ENCODE results near the gene ENPP5.

The ENPP5 gene

GRCh38 chr6:46170357-46171289 lies at the start of gene ENPP5:
ENPP5 (minus strand) TSS chr6:46170980; CDS start chr6:46168262, 2,718 bp downstream.
- DNase-seq: peak; percentile 98

GRCh38 chr6:46219661-46220060 lies 48.9 kb upstream of the ENPP5 start:
- DNase-seq: no peak

- DNase-seq: no peak
These were observed 47.7 kb upstream of the ENPP5 start for GRCh38 chr6:46218457-46218856.

- DNase-seq: no peak
These were observed 46.9 kb upstream of the ENPP5 start for GRCh38 chr6:46217671-46218131.

GRCh38 chr6:46216879-46217278 lies 46.1 kb upstream of the ENPP5 start:
- DNase-seq: no peak

- DNase-seq: no peak
These were observed 45.0 kb upstream of the ENPP5 start for GRCh38 chr6:46215777-46216176.

GRCh38 chr6:46215213-46215612 lies 44.4 kb upstream of the ENPP5 start:
- no peak for DNase-seq

GRCh38 chr6:46211917-46212316 lies 41.1 kb upstream of the ENPP5 start:
- DNase-seq: no peak

GRCh38 chr6:46210294-46210693 lies 39.5 kb upstream of the ENPP5 start:
- DNase-seq: no peak

- no peak for DNase-seq
These were observed 37.5 kb upstream of the ENPP5 start for GRCh38 chr6:46208303-46208702.

- no peak for DNase-seq
These were observed 36.4 kb upstream of the ENPP5 start for GRCh38 chr6:46207174-46207573.

- DNase-seq: no peak
These were observed 34.3 kb upstream of the ENPP5 start for GRCh38 chr6:46204880-46205650.

- DNase-seq: no peak
These were observed 32.8 kb upstream of the ENPP5 start for GRCh38 chr6:46203391-46204177.

- DNase-seq: no peak
These were observed 30.9 kb upstream of the ENPP5 start for GRCh38 chr6:46201702-46202101.

- no peak for DNase-seq
These were observed 28.6 kb upstream of the ENPP5 start for GRCh38 chr6:46199387-46199786.

GRCh38 chr6:46191961-46192360 lies 21.2 kb upstream of the ENPP5 start:
- no peak for DNase-seq

GRCh38 chr6:46190889-46191288 lies 20.1 kb upstream of the ENPP5 start:
- no peak for DNase-seq

GRCh38 chr6:46189726-46190125 lies 18.9 kb upstream of the ENPP5 start:
- DNase-seq: no peak

GRCh38 chr6:46186583-46186982 lies 15.8 kb upstream of the ENPP5 start:
- no peak for DNase-seq

GRCh38 chr6:46184114-46184513 lies 13.3 kb upstream of the ENPP5 start:
- no peak for DNase-seq

GRCh38 chr6:46175976-46176375 lies 5.2 kb upstream of the ENPP5 start:
- DNase-seq: no peak

- no peak for DNase-seq
These were observed 4.7 kb upstream of the ENPP5 start for GRCh38 chr6:46175446-46175845.

- no peak for DNase-seq
These were observed 4.1 kb upstream of the ENPP5 start for GRCh38 chr6:46174904-46175303.

All from NCI-H1105 treated with DMSO at 0.1 percent for 48 hours (cell line).